GM18511 (cell line): ENCODE results near the gene HEATR5A.
"Not testable (repeated sequence)": the region's sequence is repeated elsewhere in the genome, so short reads cannot be mapped to it uniquely, and the experiment has no call there.

Source experiments
- ATAC-seq: cut with Tn5 transposase; IDR thresholded peaks from one replicate; pipeline ENCODE4 v1.9.1; 2021; ENCODE audit warnings: mild to moderate bottlenecking, moderate library complexity; ENCODE audit not compliant: unreplicated experiment

HEATR5A gene

DNA sequence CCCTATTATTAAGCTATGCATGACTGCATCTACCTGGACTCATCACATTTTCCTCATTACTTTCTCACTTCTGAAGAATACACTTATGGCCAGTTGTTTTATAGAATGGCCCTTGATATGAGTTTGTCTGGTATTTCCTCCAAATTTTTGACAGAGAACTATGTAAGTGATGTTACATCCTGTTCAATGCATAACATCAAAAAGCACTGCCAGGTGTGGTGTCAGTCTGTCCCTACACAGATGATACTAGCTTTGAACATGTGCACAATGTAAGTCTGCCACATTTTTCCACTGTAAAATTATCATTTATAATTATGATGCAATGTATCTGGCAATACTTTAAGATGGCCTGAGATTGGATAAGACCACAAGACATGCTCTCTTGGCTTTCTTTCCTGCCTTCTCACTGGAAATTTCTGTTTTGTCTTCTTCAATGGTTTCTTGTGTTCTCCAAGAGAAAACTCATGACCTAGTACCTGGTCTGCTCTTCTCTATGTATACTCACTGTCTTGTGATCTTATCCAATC is 28.3 kb downstream of the HEATR5A start:
- no peak for ATAC-seq

DNA sequence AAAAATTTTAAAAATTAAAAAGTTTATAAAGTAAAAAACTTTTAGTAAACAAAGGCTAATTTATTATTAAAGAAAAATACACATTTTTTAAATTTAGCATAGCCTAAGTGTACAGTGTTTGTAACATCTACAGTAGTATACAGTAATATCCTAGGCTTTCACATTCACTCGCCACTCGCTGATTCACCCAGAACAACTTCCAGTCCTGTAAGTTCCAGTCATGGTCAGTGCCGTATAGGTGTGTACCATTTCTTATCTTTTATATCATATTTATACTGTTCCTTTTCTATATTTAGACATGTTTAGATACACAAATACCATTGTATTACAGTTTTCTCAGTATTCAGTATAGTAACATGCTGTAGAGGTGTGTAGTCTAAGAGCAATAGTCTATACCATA is 28.9 kb downstream of the HEATR5A start:
- ATAC-seq, result no peak

DNA sequence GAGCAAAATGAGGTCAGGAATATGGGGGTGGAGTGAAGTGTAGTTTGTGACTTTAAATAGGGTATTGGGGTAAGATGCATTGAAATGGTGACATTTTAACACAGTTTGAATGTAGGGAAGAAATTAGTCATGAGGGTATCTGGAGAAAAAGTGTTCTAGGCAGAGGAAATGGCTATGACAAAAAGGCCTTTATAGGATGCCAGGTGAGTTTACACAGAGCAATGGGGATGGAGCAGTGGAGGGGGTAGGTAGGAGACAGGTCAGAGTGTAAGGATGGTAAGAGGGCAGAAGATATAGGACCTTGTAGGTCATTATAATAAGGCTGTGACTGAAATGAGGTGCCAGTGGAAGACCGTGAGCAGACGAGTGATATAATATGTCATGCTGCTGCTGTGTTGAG is 30.4 kb downstream of the HEATR5A start:
- ATAC-seq, result no peak

DNA sequence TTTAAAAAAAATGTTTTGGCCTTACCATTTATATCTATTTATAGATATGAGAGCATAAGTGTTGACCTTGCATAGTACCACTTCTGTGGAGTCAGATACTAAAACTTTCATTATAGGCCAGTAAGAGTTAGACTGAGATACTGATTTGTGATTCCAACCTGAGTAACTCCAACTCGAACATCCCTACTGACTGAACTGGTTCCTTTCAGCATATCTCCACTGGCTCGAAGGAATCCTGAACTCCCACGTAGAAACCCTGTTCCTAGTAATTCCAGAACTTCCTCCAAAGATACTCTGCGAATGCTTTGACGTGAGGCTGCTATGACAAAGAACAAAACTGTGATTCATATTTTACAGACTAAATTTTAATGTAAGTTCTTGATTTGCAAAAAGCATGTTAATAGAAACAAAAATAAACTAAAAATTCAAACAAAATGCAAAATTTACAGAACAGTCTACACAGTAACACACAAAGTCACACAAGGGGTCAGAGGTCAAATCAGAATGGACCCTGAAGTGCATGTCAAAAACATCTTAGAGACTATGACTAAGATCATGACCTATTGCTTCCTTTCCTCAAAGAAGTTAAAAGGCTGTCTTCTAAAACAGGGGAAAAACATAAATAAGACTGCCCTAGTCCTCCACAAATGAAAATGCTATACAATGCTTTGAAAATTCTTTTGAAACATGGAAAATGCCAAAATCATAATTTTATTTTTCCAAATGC is 31.5 kb downstream of the HEATR5A start:
- ATAC-seq, result peak; percentile 66

DNA sequence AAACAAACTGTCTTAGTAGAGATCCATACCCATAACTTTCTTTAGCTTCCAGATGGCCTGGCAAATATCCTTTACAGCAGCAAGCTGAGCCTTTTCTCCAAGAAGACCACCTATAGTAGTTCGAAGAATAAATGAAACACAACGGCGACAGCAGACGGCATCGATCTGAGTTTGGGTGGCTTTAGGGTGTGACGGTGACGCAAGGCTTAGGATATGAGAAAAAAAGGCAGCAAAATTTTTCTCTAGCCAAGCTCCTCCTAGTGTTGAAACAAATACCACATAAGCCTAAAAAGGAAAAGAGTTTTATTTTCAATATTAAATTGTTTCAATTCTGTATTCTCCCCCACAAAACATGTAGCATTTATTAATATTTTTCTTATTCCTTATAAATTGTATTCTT is 33.3 kb downstream of the HEATR5A start:
- no peak for ATAC-seq

DNA sequence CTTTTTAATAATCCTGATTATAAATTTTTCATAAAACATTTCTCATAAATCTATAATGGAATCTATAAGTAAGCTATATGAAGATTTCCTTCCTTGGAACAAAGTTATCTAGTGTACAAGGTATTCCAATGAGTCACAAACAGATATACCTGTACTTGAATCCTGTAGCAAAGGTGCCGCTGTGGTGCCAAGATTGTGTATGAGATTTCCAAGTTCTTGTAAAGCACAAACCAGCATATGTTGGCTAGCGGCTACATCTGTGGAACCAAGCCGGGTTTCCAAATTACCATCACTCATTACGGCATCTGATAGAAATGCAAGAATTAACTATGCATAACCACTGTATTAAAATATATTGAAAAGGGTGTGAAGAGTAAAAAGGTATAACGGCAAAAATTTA is 34.1 kb downstream of the HEATR5A start:
- no peak for ATAC-seq

DNA sequence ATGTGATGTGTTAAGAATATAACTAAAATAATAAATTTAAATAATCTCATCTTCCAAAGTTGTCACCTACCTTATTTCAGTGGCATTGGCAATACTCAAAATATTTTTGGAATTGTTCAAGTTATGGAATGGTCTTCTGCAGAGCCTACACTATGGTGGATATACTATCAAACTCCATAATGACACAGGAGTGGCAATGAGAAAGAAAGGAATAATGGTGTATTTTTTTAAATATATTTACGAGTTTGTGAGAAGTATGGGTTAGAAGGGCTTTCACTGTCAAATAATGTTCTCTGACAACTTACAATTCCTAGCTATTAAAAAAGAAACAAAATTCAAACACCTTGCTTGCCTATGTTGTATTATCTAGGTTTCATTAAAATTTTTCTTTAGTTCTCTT is 38.1 kb downstream of the HEATR5A start:
- ATAC-seq, result no peak

DNA sequence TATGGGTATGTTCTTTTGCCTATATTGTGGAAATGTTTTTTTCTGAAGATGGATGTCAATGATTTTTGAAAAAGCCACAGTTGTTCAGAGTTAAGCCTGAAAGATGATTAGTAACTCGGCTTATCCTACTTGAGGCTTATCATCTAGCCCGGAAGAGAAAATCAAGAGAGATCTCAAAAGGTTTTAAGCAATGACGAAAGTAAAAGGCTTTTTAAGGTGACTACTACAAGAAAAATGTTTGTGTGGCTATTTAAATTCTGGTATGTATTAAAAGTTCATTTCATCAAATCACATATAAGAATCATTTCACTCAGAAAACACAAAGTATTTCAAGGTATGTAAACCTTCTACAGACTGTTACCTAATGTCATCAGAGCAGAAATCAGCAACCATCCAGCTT is 40.2 kb downstream of the HEATR5A start:
- no peak for ATAC-seq

DNA sequence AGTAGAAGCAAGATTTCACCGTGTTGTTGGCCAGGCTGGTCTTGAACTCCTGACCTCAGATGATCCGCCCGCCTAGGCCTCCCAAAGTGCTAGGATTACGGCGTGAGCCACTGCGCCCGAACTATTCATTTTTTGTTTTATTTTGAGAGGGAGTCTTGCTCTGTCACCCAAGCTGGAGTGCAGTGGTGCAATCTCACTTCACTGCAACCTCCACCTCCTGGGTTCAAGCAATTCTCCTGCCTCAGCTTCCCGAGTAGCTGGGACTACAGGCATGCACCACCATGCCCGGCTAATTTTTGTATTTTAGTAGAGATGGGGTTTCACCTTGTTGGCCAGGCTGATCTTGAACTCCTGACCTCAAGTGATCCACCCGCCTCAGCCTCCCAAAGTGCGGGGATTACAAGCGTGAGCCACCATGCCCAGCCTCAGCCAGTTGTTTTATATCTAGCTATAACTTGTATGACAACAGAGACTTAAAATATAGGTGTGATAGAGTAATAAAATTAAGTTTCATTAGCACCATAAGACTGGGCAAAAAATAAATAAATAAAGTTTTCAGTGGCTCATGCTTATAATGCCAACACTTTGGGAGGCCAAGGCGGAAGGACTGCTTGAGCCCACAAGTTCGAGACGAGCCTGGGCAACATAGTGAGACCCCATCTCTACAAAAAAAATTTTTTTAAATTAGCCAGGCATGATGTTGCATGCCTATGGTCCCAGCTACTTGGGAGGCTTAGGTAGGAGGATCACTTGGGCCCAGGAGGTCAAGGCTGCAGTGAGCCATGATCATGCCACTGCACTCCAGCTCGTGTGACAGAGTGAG is 41.0 kb downstream of the HEATR5A start:
- ATAC-seq, result not testable (repeated sequence)

DNA sequence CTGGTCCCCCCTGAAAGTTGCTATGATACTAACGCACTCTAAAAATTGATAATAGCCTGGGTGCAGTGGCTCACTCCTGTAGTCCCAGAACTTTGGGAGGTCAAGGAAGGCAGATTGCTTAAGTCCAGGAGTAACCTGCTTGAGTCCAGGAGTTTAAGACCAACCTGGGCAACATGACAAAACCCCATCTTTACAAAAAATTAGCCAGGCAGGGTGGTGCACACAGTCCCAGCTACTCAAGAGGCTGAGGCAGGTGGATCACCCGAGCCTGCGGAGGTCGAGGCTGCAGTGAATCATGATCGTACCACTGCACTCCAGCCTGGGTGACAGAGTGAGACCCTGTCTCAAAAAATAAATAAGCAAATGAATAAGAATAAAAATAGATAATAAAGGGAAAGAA is 42.9 kb downstream of the HEATR5A start:
- ATAC-seq, result no peak

DNA sequence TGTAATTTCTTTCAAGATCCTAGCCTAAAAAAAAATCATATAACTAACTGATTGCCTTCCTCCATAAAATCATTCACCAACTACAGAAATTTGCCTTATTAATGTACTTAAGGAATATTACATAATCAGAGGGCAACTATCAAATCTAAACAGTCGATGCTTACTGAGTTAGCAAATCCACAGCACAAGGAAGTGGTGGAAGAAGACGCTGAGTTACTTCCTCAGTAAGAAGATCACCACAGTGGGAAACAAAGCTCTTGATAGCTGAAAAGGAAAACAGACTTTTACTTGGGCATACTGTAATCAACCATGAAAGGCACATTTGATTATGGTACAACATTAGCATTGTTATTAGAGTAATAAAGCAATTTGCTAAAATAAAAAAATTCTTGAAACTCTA is 48.7 kb downstream of the HEATR5A start:
- ATAC-seq, result no peak

DNA sequence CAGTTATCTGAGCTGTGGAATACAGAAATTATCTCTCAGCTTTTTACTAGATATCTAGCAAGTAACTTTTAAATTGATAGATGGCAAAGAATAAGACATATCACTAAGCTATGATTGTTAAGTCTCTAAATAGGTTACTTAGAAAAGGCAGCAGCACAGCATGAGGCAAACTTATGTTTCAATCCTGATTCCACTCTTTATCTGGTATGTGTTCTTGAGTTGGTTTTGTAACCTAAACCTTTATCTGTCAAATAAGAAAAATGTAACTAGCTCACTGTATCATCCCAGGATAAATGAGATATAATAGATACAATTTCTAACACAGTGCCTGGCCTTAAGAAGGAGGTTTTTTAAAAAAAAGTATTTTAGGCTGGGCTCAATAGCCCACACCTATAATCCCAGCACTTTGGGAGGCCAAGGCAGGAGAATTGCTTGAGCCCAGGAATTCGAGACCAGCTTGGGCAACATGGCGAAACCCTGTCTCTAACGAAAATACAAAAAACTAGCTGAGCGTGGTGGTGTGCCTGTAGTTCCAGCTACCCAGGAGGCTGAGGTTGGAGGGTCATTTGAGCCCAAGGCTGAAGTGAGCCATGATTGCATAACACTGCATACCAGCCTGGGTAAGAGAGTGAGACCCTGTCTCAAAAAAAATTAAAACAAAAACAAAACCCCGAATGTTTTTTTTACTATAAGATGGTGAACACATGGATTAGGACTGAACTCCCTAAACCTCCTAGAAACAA is 56.8 kb downstream of the HEATR5A start:
- no peak for ATAC-seq

DNA sequence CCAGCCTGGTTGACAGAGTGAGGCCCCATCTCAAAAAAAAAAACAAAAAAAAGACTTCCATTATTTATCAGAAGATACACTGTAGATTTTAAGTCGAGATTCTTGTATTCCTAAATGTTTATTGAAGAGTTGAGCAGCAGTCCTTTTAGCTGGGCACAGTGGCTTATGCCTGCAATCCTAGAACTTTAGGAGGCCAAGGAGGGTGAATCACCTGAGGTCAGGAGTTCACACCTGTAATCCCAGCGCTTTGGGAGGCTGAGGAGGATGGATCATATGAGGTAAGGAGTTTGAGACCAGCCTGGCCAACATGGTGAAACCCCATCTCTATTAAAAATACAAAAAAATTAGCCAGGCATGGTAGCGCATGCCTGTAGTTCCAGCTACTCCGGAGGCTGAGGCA is 57.6 kb downstream of the HEATR5A start:
- no peak for ATAC-seq

DNA sequence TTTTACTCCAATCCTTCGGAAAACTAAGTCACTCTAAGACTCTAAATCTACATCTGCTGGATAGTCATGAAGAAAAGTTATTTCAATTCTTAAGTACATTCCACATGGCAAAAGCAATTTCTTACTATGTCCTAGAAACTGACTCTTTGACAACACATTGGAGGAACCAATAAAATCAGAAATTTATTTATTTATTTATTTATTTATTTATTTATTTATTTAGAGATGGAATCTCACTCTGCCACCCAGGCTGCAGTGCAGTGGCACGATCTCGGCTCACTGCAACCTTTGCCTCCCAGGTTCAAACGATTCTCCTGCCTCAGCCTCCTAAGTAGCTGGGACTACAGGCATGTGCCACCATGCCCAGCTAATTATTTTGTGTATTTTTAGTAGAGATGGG is 58.6 kb downstream of the HEATR5A start:
- not testable (repeated sequence) for ATAC-seq

DNA sequence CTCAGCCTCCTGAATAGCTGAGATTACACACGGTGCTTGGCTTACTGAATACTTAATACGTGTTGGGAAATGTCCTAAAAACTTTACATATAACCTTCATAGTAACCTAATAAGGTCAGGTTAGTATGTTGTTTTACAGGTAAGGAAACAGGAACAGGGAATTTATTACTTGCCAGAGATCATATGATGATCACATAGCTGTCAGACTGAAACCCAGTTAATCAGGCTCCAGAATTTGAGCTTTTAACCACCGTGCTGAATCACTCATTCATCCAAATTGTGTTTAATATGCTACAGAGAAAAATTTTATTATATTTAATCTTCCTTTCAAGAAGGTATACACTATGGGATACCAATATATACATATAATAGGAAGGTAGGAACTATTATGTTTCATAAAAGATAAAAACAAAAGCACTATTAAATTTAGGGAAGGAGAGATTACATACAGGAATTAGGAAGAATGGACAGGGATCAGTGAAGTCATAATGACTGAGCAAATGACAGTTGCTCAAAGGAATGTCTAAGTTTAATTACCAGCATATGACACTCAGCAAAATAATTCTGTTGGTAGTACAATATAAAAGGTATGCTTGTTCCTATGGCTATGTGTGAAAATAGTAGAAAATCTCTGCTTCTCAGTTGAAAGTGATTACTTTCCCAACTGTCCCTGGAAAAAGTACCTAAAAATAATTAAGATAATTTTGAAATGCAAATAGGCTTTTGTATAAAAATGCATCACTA is 59.3 kb downstream of the HEATR5A start:
- ATAC-seq, result no peak

DNA sequence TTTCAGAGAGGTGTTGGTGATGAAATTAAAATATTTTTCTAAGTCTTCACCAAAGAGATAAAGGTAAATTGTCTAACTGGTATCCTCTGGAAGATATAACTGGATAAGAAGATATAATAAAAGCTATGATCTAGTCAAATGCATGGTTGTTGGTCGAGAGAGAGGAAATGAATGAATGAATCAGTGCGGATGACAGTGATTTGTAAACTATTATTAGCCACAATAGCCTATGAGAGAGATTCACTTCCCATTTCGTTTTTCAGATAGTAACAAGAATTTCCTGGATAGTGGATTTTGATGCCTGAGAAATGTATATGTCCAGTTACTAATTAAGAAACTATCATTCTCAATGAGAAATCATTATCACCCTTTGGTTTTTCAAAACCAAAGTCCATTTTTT is 63.1 kb downstream of the HEATR5A start:
- ATAC-seq, result no peak

DNA sequence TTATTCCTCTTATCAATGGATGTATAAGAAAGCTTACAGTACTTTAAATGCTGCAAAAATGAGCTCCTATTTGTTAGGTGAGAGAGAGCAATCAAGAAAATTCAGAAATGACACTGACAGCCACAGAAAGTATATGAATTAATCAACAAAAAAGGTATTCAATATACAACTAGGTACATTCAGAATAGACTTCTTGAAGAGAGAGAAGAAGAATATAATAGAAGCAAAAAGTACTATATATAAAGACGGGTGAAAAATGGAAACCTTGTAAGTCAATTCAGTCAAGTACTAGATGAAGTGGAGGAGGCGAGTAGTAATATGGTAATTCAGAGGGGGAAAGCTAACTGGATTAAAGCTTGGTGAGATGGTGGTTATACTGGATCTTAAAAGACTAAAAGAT is 74.3 kb downstream of the HEATR5A start:
- no peak for ATAC-seq

DNA sequence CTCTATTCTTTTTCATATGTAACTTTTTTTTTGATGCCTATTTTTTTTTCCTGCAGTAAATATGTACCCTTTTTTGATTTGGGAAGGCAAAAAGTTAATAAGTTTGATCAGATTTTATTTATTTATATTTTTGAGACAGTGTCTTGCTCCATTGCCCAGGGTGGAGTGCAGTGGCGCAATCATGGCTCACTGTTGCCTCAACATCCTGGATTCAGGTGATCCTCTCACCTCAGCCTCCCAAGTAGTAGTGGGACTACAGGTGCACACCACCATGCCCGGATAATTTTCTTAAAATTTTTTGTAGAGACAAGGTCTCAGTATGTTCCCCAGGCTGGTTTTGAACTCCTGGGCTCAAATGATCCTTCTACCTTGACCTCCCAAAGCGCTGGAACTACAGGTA is 79.1 kb downstream of the HEATR5A start:
- ATAC-seq, result no peak

DNA sequence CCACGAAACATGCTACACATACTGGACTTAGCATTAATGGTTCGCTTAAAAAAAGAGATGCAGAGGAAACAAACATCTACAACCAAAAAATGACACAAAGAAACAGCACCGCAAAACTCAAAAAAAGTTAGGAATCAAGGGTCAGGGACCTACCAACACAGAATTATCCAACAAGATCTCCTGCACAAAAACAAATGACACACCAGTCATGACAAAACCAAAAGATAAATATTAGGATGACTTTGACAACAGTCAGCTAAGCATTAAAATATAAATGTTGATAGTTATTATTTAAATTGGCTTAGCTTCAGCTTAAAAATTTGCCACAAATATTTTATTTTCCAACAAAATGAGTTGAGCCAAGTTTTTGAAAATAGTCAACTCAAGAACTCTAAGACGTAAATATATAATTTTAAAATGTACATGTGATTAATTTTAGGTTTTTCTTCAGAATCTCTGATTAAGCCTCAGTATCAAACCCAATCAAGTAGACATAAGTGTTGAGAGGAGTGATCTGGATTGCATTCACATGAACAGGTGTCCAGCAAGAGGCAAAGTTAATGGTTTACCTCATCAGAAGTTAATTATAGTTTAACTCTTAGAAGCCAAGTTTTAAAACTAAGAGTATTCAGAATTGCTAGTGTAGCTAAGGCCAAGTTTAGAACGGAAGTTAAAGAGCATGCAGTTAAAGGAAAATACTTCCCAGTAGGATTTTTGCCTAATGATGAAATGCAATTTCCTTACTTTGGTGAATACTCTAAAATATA is 79.9 kb downstream of the HEATR5A start:
- ATAC-seq, result peak; percentile 59

DNA sequence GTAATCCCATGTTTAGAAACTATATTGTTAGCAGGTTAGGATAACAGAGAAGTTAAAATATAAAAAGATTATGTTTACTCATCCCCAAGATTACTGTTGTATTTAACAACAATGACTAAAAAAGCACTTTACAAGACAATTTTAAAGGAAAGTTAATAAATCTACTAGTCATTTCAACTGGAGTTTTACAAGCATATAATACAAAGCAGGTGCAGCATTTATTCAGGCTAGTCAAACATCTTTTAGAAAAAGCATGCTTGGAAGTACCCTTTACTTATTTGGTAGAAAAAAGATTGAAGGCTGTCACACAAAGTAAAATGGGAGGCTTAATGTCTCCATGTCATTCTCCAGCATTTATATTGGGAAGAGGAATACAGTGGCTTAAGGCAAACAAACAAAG is 80.6 kb downstream of the HEATR5A start:
- no peak for ATAC-seq
